HEK293T (cell line): Measurements from ENCODE around the gene LARP4.
"Not testable (repeated sequence)": the region's sequence is repeated elsewhere in the genome, so short reads cannot be mapped to it uniquely, and the experiment has no call there.

Experiments
- CTCF ChIA-PET: fragments of 350-600 bp; formaldehyde crosslinking; extraction: SDS; loops from one replicate; lab custom pipeline; 2021; ENCODE audit warnings: antibody characterized with exemption, inconsistent platforms; lab: Yijun Ruan, JAX
- POLR2A ChIA-PET: fragments of 350-600 bp; formaldehyde crosslinking; extraction: SDS; loops from one replicate; lab custom pipeline; 2020; ENCODE audit warnings: antibody characterized with exemption, inconsistent platforms; lab: Yijun Ruan, JAX
- DNase-seq: peaks from one replicate; pipeline ENCODE4 v3.0.0; 2012; ENCODE audit warnings: mixed read lengths; ENCODE audit errors: extremely low spot score
- ARNT ChIP-seq: fragments of 450-650 bp; IDR thresholded peaks from 2 replicates; pipeline ENCODE4 v1.6.1; 2017; ENCODE audit warnings: mild to moderate bottlenecking
- BHLHE40 ChIP-seq: fragments of 450-650 bp; IDR thresholded peaks from 2 replicates; pipeline ENCODE4 v1.6.1; 2016; ENCODE audit warnings: mild to moderate bottlenecking, moderate library complexity, borderline replicate concordance
- CTBP1 ChIP-seq: fragments of 450-650 bp; IDR thresholded peaks from 2 replicates; pipeline ENCODE4 v1.6.1; 2016; ENCODE audit warnings: borderline replicate concordance
- ELF4 ChIP-seq: fragments of 450-650 bp; IDR thresholded peaks from 2 replicates; pipeline ENCODE4 v1.6.1; 2017; ENCODE audit warnings: antibody characterized with exemption
- FOXA1 ChIP-seq: fragments of 450-650 bp; IDR thresholded peaks from 2 replicates; pipeline ENCODE4 v1.6.1; 2016; ENCODE audit warnings: mild to moderate bottlenecking
- FOXK2 ChIP-seq: fragments of 450-650 bp; IDR thresholded peaks from 2 replicates; pipeline ENCODE4 v1.6.1; 2016; ENCODE audit warnings: mild to moderate bottlenecking
- FOXM1 ChIP-seq: fragments of 450-650 bp; IDR thresholded peaks from 2 replicates; pipeline ENCODE4 v1.6.1; 2017; ENCODE audit warnings: mild to moderate bottlenecking, borderline replicate concordance
- HDGF ChIP-seq: fragments of 450-650 bp; IDR thresholded peaks from 2 replicates; pipeline ENCODE4 v1.6.1; 2017; ENCODE audit warnings: antibody characterized with exemption, borderline replicate concordance
- L3MBTL2 ChIP-seq: fragments of 450-650 bp; conservative IDR thresholded peaks from 2 replicates; pipeline ENCODE4 v1.6.1; 2016; ENCODE audit warnings: mild to moderate bottlenecking
- LEF1 ChIP-seq: fragments of 450-650 bp; IDR thresholded peaks from 2 replicates; pipeline ENCODE4 v1.6.1; 2017; ENCODE audit warnings: mild to moderate bottlenecking, borderline replicate concordance
- NFRKB ChIP-seq: fragments of 450-650 bp; IDR thresholded peaks from 2 replicates; pipeline ENCODE4 v1.6.1; 2016; ENCODE audit warnings: mild to moderate bottlenecking, moderate library complexity
- PKNOX1 ChIP-seq: fragments of 450-650 bp; IDR thresholded peaks from 2 replicates; pipeline ENCODE4 v1.6.1; 2016
- SP1 ChIP-seq: fragments of 450-650 bp; IDR thresholded peaks from 2 replicates; pipeline ENCODE4 v1.6.1; 2017
- SUZ12 ChIP-seq: fragments of 450-650 bp; IDR thresholded peaks from 2 replicates; pipeline ENCODE4 v1.6.1; 2016; ENCODE audit warnings: mild to moderate bottlenecking
- TARDBP ChIP-seq: fragments of 450-650 bp; IDR thresholded peaks from 2 replicates; pipeline ENCODE4 v1.6.1; 2016
- ZNF384 ChIP-seq: fragments of 450-650 bp; IDR thresholded peaks from 2 replicates; pipeline ENCODE4 v1.6.1; 2016

The LARP4 gene

DNA sequence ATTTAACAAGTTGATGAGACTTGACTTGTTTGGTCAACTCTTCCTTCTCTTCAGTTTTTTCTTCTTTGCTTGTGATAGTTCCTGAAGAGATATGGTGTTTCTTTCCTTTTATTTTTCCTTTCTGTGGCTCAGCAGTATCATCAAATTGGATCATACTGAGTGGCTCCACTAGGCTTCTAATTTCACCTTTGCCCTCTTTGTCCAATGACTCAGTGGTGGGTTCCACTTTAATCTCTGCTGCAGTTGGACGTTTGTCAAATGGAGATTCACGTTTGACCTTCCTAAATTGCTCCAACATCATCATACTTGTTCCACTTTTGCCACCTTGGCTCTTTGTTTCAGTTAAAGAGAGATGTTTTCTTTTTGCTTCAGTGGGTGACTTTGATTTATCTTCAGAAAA lies 45.8 kb upstream of the LARP4 start:
- ChIA-PET CTCF (no interaction called here), POLR2A (no interaction called here)
- no peak for DNase-seq
- no peak for TF ChIP-seq PKNOX1
- TF ChIP-seq FOXK2: no peak
- TF ChIP-seq L3MBTL2: no peak
- no peak for TF ChIP-seq LEF1
- no peak for TF ChIP-seq ELF4
- no peak for TF ChIP-seq FOXA1
- no peak for TF ChIP-seq SUZ12
- no peak for TF ChIP-seq FOXM1
- TF ChIP-seq HDGF: no peak
- no peak for TF ChIP-seq CTBP1
- TF ChIP-seq TARDBP: no peak
- no peak for TF ChIP-seq BHLHE40
- TF ChIP-seq SP1: no peak
- TF ChIP-seq ARNT: no peak
- TF ChIP-seq ZNF384: no peak
- TF ChIP-seq NFRKB: no peak

DNA sequence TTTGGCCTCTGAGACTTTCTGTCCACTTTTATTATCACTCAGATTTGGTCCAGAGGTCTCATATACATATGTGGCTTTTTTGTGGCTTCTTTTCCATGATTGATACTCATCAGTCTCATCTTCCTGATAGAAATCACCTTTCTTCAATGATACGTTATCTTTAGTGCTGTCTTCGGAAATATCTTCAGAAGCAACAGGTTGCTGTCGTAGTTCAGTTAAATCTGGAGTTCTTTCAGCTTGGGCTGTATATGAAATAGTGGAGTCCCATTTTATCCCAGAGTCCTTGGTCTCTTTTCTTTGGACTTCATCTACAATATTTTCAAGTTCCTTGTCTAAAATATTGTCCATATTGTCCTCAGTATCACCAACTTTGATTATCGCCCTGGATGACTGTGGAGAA lies 45.3 kb upstream of the LARP4 start:
- DNase-seq: no peak
- no peak for TF ChIP-seq L3MBTL2
- TF ChIP-seq NFRKB: no peak
- no peak for TF ChIP-seq HDGF
- ChIA-PET CTCF (interaction anchor here (0.6 kb wide), 1 partner anchor 10 kb away, joined by 4 read pairs; no protein-coding TSS in a partner anchor), POLR2A (no interaction called here)

GRCh38 chr12:50362671-50363070 lies 38.0 kb upstream of the LARP4 start:
- no peak for DNase-seq
- TF ChIP-seq TARDBP: no peak
- TF ChIP-seq LEF1: no peak
- TF ChIP-seq L3MBTL2: no peak
- TF ChIP-seq FOXA1: no peak
- no peak for TF ChIP-seq PKNOX1
- TF ChIP-seq FOXK2: no peak
- no peak for TF ChIP-seq ELF4
- no peak for TF ChIP-seq CTBP1
- TF ChIP-seq ARNT: no peak
- no peak for TF ChIP-seq HDGF
- no peak for TF ChIP-seq NFRKB
- ChIA-PET CTCF (no interaction called here), POLR2A (no interaction called here)

DNA sequence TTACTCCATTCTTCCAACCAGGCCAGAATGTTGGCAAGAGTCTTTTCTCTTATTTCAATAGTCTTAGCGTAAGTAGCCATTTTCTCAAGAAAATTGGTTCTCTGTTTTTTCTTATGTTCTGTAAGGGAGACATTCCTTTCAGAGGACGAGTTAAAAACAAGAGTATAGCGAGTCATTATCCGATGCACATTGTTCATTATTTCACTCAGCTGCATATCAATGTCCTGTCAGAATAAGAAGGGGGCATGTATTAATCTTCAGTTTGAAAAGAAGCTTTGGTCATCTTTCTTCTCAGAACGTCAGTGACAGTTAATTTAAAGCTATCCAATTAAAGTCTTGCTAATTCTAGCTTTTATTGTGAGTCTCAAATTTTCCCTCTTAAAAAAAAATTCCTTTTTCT lies 37.5 kb upstream of the LARP4 start:
- ChIA-PET POLR2A (no interaction called here), CTCF (interaction anchor here (0.5 kb wide), 1 partner anchor 591 kb away, joined by 6 read pairs; no protein-coding TSS in a partner anchor)
- TF ChIP-seq FOXA1: no peak
- TF ChIP-seq PKNOX1: no peak
- TF ChIP-seq TARDBP: no peak
- TF ChIP-seq LEF1: no peak
- no peak for TF ChIP-seq FOXK2
- no peak for TF ChIP-seq SUZ12
- TF ChIP-seq L3MBTL2: no peak
- no peak for TF ChIP-seq SP1
- TF ChIP-seq NFRKB: no peak
- no peak for TF ChIP-seq HDGF
- TF ChIP-seq CTBP1: no peak
- no peak for TF ChIP-seq BHLHE40
- TF ChIP-seq ZNF384: no peak
- no peak for TF ChIP-seq FOXM1
- TF ChIP-seq ELF4: no peak
- no peak for DNase-seq

DNA sequence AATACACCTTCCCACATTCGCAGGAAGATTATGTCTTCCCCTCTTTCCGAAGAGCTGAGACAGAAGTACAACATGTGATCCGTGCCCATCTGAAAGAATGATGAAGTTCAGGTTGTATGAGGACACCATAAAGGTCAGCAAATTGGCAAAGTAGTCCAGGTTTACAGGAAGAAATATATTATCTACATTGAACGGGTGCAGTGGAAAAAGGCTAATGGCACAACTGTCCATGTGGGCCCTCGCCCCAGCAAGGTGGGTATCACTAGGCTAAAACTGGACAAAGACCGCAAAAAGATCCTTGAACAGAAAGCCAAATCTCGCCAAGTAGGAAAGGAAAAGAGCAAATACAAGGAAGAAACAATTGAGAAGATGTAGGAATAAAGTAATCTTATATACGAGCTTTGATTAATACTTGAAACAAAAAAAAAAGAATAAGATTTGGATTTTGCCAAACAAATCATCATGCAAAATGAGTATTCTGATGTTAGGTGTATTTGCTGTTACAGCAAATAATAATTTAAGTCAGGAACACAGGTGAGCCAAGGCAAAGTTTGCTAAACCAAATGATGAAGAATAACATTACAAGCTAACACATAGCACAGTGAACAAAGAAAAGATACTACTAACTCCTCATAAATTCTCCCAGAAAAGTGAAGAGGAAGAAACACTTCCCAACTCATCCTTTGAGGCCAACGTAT lies 34.8 kb upstream of the LARP4 start:
- ChIA-PET CTCF (interaction anchor here (0.6 kb wide), 2 partner anchors 10 to 15 kb away, joined by 4 to 6 read pairs; no protein-coding TSS in a partner anchor), POLR2A (no interaction called here)
- TF ChIP-seq LEF1: no peak
- TF ChIP-seq FOXA1: no peak
- no peak for TF ChIP-seq ELF4
- no peak for TF ChIP-seq FOXK2
- no peak for TF ChIP-seq SP1
- no peak for TF ChIP-seq CTBP1
- DNase-seq: no peak

DNA sequence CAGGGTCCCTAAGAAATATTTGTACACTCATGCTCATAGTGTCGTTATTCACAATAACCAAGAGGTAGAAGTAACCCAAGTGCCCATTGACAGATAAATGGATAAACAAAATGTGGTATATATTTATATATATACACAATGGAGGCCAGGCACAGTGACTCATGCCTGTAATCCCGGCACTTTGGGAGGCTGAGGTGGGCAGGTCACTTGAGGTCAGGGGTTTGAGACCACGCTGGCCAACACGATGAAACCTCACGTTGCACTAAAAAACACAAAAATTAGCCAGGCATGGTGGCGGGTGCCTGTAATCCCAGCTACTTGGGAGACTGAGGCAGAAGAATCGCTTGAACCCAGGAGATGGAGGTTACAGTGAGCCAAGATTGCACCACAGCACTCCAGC lies 30.0 kb upstream of the LARP4 start:
- POLR2A ChIA-PET: not testable (repeated sequence)

GRCh38 chr12:50375802-50376201 lies 24.9 kb upstream of the LARP4 start:
- ChIA-PET CTCF (no interaction called here), POLR2A (no interaction called here)
- TF ChIP-seq TARDBP: no peak
- TF ChIP-seq FOXK2: no peak
- TF ChIP-seq HDGF: no peak
- no peak for TF ChIP-seq NFRKB
- TF ChIP-seq BHLHE40: no peak
- TF ChIP-seq SUZ12: no peak
- TF ChIP-seq CTBP1: no peak
- TF ChIP-seq ARNT: no peak
- TF ChIP-seq ZNF384: no peak
- DNase-seq: no peak

More for the DNA sequence above, 30.0 kb upstream of the LARP4 start:
- CTCF ChIA-PET: interaction anchor here (0.7 kb wide), 1 partner anchor 541 kb away, joined by 4 read pairs; no protein-coding TSS in a partner anchor
- not testable (repeated sequence) for DNase-seq
